ENCODE results near the gene RAMP1.

RAMP1 gene

DNA sequence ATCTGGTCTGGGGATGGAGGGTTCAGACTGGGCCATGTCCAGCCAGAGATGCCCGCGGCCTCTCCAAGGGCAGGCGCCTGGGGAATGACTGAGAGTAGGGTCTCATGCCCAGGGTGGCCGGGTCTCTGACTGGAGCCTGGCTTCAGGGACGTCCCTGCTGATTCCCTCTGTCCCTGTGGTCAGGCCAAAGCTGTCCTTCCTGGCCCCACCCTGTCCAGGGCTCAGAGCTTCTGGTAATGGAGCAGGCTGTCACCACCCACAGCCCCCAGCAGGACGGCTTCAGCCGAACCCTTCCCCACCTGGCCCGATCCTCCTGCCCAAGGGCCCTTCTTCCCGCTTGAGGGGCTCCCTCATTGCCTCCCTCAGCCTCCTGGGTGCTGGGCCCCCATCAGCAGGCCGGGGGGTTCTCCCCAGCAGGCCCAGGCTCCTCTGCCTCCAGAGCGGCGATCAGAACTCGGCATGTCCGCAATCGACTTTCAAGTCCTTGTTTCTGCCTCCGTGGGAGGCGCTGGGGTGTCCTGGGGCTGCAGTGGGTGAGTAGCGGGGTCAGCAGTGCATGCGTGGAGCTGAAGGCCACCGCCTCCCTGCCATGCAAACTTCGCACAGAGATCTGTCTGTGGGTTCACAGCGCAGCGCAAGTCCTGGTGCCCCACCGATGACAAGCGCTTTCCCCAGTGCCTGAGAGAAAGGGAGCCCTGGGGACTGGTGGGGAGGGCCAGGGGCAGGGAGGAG is 18.3 kb downstream of the RAMP1 start:
- TF ChIP-seq TAF1 (IDR thresholded peaks at IDR 0.05; ENCODE audit: borderline replicate concordance, insufficient read depth, low read length) (no peak), SIN3A (IDR thresholded peaks at IDR 0.05; ENCODE audit: borderline replicate concordance, insufficient read depth, low read length) (no peak), FOXP2 (optimal IDR thresholded peaks at IDR 0.05; ENCODE audit: borderline replicate concordance, extremely low read depth, extremely low read length, insufficient read depth) (no peak), POLR2AphosphoS5 (IDR thresholded peaks at IDR 0.05; ENCODE audit: low read depth, low read length) (no peak)
- TF ChIP-seq, protein P1, sequence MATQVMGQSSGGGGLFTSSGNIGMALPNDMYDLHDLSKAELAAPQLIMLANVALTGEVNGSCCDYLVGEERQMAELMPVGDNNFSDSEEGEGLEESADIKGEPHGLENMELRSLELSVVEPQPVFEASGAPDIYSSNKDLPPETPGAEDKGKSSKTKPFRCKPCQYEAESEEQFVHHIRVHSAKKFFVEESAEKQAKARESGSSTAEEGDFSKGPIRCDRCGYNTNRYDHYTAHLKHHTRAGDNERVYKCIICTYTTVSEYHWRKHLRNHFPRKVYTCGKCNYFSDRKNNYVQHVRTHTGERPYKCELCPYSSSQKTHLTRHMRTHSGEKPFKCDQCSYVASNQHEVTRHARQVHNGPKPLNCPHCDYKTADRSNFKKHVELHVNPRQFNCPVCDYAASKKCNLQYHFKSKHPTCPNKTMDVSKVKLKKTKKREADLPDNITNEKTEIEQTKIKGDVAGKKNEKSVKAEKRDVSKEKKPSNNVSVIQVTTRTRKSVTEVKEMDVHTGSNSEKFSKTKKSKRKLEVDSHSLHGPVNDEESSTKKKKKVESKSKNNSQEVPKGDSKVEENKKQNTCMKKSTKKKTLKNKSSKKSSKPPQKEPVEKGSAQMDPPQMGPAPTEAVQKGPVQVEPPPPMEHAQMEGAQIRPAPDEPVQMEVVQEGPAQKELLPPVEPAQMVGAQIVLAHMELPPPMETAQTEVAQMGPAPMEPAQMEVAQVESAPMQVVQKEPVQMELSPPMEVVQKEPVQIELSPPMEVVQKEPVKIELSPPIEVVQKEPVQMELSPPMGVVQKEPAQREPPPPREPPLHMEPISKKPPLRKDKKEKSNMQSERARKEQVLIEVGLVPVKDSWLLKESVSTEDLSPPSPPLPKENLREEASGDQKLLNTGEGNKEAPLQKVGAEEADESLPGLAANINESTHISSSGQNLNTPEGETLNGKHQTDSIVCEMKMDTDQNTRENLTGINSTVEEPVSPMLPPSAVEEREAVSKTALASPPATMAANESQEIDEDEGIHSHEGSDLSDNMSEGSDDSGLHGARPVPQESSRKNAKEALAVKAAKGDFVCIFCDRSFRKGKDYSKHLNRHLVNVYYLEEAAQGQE (IDR thresholded peaks at IDR 0.05; ENCODE audit: insufficient read depth in 1 of 2, low read depth in 2 of 2, low read length in 2 of 2): no peak

- TF ChIP-seq FOXP2 (optimal IDR thresholded peaks at IDR 0.05; ENCODE audit: borderline replicate concordance, extremely low read depth, extremely low read length, insufficient read depth) (no peak), SIN3A (IDR thresholded peaks at IDR 0.05; ENCODE audit: borderline replicate concordance, insufficient read depth, low read length) (no peak), TAF1 (IDR thresholded peaks at IDR 0.05; ENCODE audit: borderline replicate concordance, insufficient read depth, low read length) (no peak), POLR2AphosphoS5 (IDR thresholded peaks at IDR 0.05; ENCODE audit: low read depth, low read length) (no peak)
- TF ChIP-seq, protein P1 (IDR thresholded peaks at IDR 0.05; ENCODE audit: insufficient read depth in 1 of 2, low read depth in 2 of 2, low read length in 2 of 2): no peak
Observed at GRCh38 chr2:237878321-237879057, 19.1 kb downstream of the RAMP1 start.

DNA sequence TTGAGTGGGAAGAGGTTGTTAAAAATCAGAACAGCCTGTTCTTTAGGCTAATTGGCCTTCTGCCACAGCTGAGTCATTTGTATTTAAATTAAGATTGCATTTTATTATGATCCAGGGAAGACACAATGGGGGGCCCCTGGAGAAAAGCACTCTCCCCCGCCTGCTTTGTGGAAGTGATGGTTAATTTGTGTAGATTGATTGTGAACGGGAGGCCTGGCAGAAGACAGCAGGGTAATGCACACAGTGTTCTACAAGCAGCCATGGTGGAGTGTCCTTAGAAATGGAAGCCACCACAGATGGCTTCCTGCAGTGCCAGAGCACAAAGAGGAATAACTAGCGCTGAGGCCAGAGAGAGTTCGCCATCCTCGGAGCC is 19.6 kb downstream of the RAMP1 start:
- TF ChIP-seq POLR2AphosphoS5 (IDR thresholded peaks at IDR 0.05; ENCODE audit: low read depth, low read length) (no peak), SIN3A (IDR thresholded peaks at IDR 0.05; ENCODE audit: borderline replicate concordance, insufficient read depth, low read length) (no peak)
- TF ChIP-seq, protein P1 (IDR thresholded peaks at IDR 0.05; ENCODE audit: insufficient read depth in 1 of 2, low read depth in 2 of 2, low read length in 2 of 2): no peak

DNA sequence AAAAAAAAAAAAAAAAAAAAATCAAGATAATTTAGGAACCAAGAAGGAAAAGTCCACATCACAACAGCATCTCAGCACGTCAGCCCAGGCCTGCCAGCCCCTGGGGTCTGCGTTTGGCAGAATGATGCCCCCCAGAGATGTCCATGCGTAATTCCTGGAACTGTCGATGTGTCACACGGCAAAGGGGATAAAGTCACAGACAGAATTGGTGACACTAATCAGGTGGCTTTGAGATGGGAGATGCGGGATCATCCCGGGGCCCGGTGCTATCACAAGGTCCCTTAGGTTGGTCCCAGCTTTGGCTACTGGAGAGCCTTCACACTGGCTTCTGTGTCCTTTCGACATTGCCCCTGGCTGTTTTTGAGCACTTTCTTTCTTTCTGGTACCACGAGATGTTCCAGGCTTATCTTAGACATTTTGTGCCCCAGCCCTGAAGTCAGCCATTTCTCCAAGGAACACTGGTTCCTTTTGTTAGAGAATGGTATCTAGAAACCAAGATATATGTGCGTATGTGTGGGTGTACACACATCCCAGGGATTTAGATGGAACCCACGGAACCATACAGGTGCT is 20.7 kb downstream of the RAMP1 start:
- TF ChIP-seq SIN3A (IDR thresholded peaks at IDR 0.05; ENCODE audit: borderline replicate concordance, insufficient read depth, low read length) (no peak), POLR2AphosphoS5 (IDR thresholded peaks at IDR 0.05; ENCODE audit: low read depth, low read length) (no peak), FOXP2 (optimal IDR thresholded peaks at IDR 0.05; ENCODE audit: borderline replicate concordance, extremely low read depth, extremely low read length, insufficient read depth) (no peak)
- TF ChIP-seq, protein P1 (IDR thresholded peaks at IDR 0.05; ENCODE audit: insufficient read depth in 1 of 2, low read depth in 2 of 2, low read length in 2 of 2): no peak

Measured in PFSK-1 (cell line).